AG10803 (cell line): Measurements from ENCODE around the gene GPR6.

Source experiments
- DNase-seq: peaks from one replicate; pipeline ENCODE4 v3.0.0; 2010; ENCODE audit warnings: low read depth
- H3K4me3 ChIP-seq: 2 replicates; pipeline ENCODE4 v1.5.1; 2011; ENCODE audit warnings: mild to moderate bottlenecking, low read length, control low read depth
- TF ChIP-seq, protein P1 (sequence below): conservative IDR thresholded peaks from 2 replicates; pipeline ENCODE4 v1.5.1; 2011; ENCODE audit warnings: mild to moderate bottlenecking, low read length, control low read depth, inconsistent platforms

Gene GPR6

DNA sequence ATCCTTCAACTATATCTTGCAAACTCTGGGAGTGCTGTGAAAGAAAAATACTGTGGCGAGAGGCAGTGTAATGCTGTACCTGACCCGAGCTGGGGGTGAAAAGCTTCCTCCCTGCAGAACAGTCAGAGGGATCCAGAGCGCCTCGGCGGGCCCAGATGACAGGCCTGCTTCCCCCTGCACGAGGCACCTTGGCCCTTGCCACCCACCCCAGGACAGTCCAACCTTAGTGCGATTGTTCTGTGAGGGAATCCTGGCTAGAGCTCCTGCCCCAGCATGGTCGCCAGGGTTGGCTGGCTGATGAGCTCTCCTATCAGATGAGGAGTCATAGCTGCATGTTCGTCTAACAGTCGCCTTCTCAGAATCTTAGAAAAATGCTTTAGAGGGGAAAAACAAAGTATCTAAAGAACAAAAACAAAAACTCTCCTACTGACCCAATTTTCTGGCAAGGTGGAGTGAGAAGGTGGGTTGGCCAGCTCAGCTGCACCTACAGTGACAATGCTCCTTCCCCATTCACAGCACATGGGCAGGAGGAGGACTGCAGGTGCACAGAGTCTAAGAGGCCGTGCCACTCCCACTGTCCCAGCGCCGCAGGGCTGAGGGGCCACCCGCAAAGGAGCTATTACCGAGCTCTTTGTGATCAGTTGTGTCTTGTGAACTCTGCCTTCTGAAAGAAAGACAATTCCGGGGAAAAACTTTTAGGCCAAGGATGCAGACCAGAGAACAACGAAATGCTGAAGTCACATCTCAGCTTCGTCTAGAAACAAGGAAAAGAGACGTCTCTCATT is 28.6 kb upstream of the GPR6 start:
- no peak overlapping the region for H3K4me3 ChIP-seq
- no peak for DNase-seq
- TF ChIP-seq, protein P1, sequence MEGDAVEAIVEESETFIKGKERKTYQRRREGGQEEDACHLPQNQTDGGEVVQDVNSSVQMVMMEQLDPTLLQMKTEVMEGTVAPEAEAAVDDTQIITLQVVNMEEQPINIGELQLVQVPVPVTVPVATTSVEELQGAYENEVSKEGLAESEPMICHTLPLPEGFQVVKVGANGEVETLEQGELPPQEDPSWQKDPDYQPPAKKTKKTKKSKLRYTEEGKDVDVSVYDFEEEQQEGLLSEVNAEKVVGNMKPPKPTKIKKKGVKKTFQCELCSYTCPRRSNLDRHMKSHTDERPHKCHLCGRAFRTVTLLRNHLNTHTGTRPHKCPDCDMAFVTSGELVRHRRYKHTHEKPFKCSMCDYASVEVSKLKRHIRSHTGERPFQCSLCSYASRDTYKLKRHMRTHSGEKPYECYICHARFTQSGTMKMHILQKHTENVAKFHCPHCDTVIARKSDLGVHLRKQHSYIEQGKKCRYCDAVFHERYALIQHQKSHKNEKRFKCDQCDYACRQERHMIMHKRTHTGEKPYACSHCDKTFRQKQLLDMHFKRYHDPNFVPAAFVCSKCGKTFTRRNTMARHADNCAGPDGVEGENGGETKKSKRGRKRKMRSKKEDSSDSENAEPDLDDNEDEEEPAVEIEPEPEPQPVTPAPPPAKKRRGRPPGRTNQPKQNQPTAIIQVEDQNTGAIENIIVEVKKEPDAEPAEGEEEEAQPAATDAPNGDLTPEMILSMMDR, result no peak

DNA sequence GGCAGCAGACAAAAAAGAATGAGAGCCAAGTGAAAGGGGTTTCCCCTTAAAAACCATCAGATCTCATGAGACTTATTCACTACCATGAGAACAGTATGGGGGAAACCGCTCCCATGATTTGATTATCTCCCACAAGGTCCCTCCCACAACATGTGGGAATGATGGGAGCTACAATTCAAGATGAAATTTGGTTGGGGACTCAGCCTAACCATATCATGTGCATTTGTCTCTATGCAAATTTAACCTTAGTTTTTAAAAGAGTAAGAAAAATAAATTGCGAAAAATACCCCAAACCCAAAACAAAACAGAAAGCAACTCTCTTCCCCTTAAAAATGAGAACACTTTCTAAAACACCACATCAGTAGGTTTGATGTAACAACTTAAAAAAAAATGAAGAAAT is 22.6 kb upstream of the GPR6 start:
- no peak for DNase-seq
- TF ChIP-seq, protein P1, result no peak
- H3K4me3 ChIP-seq, result no peak overlapping the region

DNA sequence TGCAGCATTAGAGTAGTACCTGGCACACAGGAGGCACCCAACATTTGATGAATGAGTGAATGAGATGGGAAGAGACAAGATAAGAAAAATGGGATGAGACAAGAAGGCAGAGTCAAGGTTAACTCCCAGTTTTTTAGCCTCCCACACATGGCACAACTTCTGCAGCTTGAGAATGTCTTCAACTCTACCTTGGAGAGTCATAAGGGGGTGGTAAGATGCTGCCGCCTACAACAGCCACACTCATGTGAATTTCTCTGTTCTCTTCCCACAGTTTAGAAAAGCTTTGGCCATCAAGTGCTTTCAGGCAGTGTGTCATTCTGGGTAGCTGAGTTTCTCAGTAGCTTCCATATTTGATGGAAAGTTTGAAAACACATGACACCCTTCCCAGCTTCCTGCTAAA is 19.5 kb upstream of the GPR6 start:
- TF ChIP-seq, protein P1, result no peak
- no peak for DNase-seq
- H3K4me3 ChIP-seq, result no peak overlapping the region

DNA sequence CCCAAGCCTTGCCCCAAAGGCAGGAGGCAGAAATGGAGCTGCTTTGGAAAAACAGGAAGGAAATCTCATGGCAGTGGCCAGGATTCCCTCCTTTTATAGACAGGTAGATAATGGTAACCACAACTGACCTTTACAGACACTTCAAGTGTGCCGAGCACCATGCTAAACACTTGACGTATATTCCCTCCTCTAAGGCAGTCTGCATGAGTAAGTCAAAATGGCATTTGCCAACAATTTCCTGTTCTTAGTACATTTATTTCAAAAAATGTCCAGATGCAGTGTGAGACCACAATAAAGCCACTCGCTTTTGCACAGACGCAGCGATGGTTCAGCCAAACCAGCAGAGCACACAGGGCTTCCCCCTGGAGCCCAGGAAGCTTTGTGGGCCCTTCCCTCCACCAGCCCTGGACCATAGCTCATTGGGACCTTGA is 16.5 kb upstream of the GPR6 start:
- TF ChIP-seq, protein P1, result no peak
- no peak overlapping the region for H3K4me3 ChIP-seq
- DNase-seq, result peak; percentile 21

DNA sequence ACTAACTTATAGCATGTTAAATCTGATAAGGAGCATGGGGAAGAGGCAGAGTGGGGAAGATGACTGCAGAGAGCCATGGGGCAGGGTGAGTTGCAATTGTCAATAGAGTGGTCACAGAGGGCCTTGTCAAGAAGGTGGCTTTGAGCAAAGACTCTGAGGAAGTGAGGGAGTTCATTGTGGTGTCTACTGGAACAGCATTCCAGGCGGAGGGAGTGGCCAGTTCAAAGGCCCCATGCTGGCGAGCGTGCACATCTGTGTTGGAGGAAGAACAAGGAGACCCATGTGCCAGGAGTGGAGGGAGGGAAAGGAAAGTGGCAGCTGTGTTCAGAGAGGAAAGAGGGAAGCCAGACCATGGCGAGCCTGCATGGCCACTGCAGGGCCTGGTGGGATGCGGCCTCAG is 15.8 kb upstream of the GPR6 start:
- H3K4me3 ChIP-seq, result no peak overlapping the region
- no peak for DNase-seq
- TF ChIP-seq, protein P1, result no peak

DNA sequence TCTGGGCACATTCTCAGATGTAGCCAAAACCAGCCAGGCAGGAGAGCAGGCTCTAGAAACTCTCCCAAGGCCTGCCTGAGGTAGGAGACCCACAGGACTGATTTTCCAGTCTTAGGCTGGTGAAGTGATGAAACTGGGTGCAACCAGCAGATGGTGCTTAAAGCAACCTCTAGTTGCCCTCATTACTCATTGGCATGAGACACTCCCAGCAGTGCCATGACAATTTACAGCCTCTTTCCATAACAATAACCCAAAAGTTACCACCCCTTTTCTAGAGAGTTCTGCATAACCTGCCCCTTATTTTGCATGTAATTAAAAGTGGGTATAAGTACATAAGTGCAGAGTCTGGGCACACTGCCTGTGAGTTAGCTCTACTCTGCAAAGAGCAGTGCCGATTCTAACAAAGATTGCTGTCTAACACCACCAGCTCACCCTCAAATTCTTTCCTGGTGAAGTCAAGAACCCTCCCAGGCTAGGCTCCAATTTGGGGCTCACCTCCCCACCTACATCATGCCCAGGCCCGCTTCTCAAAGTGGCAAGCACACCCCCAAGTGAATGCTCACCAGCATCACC is 14.4 kb upstream of the GPR6 start:
- DNase-seq, result no peak
- TF ChIP-seq, protein P1, result no peak
- H3K4me3 ChIP-seq, result no peak overlapping the region

DNA sequence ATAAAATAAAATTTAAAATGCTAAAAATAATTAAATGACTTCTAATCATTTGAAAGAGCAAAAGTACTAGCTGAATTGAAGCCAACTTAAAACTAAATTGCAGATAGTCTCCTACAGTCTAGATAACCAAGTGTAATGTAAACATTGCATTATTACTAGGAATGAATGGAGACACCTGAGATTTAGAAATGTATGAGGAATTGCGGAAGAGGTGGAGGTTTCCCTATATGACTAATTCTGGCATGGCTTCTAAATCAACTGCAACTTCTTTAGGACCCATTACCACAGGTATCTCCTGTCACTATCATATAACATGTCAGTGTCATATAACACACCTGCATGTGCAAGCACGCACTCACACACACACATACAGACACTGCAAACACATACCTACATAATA is 13.2 kb upstream of the GPR6 start:
- TF ChIP-seq, protein P1, result no peak
- no peak for DNase-seq
- H3K4me3 ChIP-seq, result no peak overlapping the region
